ENCODE results near the gene ALOXE3.
"Not testable (repeated sequence)": the region's sequence is repeated elsewhere in the genome, so short reads cannot be mapped to it uniquely, and the experiment has no call there.

Gene ALOXE3

DNA sequence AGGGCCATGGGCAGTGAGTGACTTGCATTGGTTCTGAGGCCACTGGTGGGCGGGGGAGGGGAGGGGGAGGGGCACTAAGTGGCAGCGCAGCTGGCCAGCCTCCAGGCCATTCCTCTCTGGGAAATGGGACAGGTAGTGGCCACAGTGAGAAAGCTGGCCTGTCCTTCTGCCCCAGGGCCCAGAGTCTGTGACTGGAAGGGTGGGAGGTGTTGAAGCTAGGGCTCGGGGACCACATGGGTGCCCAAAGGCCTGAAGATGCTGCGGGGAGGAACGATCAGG lies 30.4 kb downstream of the ALOXE3 start:
- DNase-seq: no peak

DNA sequence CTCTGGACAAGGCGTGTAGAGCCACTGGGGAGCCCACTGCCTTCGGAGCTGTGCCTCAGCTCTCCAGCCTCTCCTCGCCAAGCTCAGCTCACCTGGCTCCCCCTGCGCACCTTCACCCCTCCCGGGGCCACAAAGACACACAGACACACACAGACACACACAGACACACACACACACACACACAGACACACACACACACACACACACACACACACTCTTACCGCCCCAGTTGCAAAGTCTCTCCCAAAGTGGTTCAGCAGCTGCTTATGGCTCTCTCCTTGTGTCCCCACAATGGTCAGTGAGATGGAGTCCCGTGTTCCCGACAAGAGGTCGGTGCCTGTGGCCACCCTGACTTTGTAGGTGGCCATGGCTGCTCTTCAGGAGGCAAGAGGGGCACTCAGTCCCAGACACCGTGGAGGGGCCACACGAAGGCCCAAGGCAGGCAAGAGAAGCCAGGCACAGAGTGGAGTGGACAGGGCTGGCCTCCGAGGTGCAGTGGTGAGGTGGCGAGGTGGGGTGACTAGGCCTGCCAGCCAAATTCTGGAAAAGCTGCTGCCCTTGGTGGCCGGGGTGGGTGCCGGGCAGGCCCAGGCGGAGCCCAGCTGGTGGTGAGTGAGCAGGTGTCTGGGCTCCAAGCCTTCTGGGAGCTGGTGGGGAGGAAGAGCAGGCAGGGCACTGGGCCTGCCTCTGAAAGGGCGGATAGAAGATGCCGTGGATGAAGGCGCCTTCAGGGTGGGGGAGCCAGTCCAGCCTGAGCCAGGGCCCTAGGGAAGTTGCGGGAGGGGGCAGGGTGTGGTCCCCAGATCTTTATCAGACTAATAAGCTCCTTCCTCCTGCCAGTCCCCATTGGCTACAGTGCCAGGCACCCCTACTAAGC lies 31.0 kb downstream of the ALOXE3 start, which contains the start of gene ALOX12B:
Gene ALOX12B (minus strand): TSS at position 642 of the 877 bp plus-strand sequence. CDS start 274 bp downstream, at position 368.
- no peak for DNase-seq

DNA sequence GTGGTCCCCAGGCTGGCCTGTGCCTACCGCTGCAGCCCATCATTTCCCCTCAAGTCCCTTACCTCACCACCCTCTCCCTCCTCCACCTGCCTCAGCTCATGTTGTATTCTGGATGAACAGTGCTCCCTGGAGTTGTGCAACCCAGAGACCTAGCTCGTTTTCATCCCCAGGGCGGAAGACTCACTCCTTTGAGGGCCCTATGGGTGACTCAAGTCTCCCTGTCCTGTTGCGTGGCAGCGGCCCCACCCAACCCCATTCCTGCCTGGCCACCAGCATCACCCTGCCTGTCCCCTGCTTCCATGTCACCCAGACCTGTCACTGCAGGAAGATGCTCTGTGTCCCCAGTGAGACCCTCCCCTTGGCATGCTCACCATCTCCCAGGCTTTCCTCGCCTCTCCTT lies 34.1 kb downstream of the ALOXE3 start:
- no peak for DNase-seq

DNA sequence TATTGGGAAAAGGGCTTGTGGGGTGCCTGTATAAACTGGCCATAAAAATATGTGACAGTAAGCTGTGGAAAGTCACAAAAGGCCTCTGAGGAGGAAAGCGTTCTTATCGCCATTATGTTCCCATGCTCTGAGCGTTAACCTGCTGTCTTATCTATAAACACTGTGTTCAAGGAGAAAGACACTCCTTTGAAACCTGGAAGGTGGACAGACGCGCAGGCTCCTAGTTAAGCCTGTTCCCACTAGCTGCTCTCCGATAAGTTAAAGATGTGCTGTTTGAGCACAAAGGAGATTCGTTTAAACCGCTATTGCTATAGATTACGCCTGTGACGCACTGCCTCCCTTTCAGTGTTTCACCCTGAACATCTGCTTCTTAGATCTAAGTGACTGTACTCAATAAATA lies 36.0 kb downstream of the ALOXE3 start:
- DNase-seq: no peak

DNA sequence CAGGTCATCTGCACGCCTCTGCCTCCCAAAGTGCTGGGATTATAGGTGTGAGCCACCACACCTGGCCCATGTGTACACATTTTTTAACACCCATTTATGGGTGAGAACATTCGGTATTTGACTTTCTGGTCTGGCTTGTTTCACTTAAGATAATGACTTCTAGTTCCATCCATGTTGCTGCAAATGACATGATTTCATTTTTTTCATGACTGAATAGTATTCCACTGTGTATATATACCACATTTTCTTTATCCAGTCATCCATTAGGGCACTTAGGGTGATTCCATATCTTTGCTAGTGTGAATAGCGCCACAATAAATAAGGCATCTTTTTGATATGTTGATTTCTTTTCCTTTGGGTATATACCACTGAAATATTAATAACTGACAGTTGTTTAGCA lies 36.4 kb downstream of the ALOXE3 start:
- no peak for DNase-seq

DNA sequence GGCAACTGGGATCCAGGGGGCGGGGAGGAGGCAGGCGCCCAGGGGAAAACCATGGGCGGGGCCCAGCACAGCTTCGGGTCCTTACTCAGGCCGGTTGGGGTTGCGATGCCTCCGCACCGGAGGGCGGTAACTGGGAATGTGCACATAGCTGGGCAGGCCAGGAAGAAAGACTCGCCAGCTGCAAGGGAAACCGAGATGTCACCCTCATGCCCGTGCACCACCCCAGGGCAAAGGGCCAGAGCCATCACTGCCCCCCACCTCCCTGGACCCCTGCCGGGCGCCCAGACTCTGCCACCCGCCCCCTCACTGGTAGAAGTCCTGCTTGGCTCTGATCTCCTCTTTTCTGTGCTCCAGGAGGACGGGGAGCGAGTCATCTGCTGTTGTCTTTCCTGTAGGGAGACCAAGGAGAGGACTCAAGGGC lies 37.5 kb downstream of the ALOXE3 start:
- DNase-seq: no peak

DNA sequence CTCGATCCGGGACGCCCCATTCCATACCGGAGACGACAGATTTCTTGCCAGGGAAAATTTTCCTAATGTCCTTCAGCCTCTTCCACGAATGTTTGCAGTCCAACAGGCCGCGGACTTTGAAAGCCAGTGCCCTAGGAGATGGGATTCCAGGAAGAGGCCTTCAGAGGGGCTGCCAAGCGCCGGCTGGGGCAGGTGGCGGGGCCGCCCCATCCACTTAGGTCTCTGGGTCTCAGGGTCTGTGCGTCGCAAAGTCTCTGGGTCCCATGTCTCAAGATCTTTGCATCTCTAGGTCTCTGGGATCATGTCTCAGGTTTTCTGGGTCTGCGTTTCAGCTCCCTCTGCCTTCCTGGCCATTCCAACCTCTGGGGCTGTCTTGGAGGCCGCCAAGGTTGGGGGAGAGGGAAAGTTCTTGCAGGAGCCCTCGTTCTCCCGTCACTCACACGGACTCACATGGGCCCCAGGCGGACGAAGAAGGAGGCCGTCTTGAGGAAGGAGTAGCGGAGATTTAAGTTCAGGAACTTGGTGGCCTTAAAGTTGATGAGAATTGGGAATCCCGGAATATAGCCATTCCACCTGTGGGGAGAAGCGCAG lies 38.0 kb downstream of the ALOXE3 start:
- no peak for DNase-seq

DNA sequence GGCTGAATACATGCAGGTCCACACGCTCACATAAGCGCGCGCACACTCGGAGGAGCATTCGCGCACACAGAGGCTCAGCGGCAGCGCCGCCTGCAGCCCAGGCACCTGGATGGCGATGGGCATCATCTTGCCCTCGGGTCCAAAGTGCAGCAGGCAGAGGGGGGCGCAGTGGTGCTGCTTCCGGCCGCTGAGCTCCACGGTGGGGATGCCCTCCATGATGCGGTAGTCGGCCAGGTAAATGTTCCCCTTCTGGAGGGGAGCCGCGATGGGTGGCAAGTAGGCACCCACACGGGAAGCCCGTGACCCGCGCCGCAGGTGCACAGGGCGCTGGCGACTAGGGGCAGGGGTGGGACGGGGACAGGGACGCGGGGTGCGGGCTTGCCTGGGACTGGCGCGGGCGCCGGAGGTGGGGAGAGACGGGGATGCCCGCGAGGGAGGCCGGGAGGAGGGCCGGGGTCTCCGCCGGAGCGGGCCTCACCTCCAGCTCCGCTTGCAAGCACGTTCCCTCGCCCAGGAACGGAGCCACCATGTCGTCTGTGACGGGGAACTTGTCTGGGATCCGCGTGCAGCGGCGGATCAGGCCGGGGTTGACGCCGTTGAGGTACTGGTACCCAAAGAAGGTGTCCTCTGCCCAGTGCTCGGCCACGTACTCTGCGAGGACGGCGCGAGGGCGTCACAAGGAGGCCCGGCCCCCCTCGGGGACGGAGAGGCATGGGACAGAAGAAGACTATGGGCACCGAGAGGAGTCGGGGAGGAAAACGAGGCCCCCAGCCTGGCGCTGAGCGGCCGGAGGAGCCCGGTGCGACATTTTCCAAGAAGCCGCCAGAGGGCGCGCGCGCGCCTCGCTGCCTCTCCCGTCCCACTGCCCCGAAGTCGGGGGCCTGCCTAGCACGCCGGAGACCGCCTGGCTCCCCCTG lies 38.8 kb downstream of the ALOXE3 start:
- DNase-seq: peak; percentile 78

DNA sequence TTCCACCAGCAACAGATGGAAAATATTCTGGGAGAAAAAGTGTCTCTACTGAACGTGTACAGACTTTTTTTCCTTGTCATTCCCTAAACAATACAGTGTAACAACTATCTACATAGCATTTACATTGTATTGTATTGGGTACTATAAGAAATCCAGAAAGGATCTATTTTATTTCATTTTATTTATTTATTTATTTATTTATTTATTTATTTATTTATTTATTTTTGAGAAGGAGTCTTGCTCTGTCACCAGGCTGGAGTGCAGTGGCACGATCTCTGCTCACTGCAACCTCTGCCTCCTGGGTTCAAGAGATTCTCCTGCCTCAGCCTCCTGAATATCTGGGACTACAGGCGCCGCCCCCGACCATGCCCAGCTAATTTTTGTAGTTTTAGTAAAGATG lies 40.4 kb downstream of the ALOXE3 start:
- DNase-seq: not testable (repeated sequence)

DNA sequence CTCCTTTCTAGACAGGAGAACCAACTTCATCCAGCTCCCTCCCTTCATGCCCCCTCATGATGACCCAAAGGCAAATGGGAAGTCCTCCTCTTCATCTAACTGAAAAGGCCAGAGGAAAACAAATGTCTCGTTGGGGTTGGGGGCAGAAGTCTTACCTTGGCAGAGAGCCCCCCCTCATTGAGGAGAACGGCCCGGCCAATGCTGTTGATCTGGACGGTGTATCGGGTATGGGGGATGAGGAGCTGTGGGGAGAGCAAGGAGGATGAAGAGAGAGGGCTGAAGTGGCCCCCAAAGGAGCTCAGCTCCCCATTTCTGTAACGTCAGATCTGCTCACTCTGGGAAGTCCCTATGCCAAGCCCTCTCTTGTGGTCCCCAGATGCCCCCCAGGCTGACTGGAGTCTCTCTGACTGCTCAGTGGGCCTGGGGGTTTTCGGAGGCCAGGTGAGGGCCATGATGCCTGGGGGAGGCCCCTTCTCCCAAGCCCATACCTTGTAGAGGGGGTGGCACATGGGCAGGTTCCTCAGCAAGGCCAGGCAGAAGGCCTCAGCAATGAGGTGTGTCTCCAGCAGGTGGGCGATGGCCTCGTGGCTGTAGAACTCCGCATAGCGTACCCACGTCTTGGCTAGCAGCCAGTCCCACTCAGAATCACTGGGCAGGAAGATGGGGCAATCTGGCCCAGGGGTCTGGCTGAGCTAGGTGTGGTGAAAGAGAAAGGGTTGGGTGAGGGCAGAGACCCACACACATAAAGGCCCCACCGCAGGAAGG lies 41.6 kb downstream of the ALOXE3 start:
- DNase-seq: no peak

DNA sequence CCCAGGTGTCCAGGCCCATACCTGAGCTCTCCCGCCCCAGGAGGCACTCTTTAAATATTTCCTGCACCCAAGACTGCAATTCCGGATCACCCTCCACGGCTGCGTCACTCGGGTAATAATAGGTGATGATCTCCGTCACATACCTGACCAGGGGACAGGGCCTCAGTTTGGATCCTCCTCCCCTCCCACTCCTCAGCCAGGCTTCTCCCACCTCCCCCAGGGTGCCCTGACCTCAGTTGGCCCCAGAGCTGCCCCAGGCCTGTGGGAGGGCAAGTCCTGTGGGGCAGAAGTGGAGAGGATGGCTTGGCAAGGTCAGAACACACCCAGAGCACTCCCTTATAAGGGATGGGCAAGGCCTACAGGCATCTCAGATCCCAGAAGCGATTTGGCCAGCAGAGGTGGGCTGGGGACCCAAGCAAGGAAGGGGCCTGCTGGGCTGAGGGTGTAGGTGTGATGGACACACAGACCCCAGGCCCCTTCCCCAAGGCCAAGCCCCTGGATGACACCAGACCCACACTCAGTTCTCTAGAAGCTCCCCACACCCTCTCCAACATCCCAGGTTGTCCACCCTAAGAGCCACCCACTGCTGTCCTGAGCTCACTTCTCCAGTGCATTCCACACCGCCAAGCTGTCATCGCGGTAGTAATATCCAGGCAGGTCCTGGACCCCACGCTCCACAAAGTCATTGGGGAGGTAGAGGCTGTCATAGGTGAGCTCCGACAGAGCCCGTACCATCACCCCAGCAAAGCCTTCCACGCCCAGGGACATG lies 42.6 kb downstream of the ALOXE3 start:
- DNase-seq: no peak

DNA sequence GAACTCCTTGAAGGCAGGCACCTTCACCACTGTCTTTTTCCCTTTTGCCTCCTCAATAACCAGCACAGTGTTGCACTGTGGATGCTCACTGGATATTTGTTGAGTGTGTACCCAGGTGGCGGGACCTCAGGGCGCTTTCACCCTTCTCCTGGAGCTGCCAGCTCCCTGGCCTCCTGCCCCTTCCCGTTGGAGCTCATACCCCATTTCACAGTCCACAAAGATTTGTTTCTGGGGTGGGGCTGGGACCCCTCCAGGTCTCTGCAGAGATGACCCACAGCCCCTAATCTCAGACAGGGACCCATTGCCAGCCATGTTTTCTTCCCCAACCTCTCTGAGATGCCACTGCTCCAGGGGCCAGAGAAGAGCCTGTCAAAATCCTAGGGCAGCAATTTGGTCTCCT lies 43.2 kb downstream of the ALOXE3 start:
- DNase-seq: no peak

DNA sequence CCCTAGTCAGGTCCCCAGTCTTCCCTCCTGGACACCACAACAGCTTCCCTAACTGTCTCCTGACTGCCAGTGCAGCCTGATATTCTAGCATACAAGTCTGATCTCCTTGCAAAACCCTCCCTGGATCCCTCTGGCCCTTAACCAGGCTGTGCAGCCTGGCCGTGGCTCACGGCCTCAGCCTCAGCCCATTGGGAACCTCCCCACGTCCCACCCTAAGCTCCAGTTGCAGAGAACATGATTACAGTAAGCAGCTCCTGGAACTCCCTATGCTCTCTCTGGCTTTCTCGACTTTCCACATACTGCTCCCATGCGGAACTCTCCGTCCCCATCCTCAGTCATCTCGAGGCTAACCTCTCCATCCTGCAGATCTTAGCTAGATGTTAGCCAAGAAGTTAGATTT lies 43.8 kb downstream of the ALOXE3 start:
- no peak for DNase-seq

DNA sequence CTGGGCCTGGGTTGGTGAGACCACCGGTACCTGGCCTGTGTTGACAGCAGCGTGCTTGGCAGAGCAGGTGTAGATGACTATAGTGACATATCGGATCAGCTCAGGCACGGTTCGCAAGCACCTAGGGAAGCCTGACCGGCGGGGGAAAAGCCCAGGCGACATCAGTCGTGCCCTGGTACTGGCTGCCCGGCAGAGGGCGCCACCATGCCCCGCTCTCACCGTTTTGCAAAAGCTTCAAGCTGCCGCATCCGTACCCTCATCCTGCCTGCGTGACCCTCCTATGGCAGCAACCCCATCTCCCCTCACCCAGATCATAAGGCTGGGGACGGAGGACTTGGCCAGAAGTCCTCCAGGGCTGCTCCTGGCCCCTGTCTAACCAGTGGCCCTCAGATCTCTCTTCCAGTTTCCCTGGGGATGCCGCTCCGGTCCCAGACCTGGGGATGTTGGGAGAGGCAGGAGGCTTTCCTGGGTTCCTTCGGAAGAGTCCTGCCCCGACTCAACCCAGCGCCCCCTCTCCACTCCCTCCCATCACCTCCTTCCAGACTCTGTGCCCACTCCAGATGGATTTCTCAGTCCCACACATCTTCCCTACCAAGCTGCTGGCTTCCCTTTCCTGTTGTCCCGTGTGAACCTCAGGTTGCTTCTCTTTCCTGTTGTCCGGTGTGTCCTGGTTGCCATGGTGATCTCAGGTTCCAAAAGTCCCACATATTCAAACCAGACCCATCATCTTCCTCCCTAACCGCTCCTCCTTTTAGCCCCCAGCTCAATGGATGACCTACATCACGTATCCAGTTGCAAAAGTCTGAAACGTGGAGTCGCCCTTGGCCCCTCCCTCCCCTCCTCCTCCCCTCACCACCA lies 44.5 kb downstream of the ALOXE3 start:
- DNase-seq: peak; percentile 81

DNA sequence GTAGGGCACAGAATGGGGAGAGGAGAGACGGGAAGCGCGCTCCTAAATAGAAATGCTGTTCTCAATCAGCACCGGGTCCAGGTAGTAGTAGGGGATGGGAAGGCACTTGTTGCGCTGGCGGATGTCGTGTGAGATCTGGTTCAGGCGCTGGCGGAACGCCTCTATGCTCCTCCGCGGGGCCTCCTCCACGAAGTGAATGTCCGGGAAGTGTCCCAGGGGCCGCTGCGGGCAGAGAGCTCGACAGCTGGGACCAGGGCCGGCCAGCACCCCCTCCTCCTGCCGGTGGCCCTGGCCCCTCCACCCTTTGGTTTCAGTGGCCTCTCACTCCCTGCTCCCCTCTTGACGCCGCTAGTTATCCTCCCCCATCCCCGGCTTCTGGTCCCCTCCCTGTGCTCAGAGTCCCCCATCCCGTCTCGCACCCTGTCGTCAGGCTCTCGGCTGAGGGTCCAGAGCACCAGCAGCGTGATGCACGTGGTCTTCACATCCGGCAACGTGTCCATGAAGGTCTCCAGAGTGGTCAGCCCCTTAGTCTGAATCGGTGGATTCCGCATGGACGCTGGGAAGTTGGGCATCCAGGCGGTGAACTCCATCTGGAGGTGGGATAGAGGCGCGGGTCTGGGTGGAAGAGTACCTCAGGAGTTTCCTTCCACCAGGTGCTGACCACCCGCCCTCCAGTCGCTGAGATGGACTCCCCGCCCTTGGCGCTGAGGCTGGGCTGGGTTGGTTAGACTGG lies 45.4 kb downstream of the ALOXE3 start:
- DNase-seq: peak; percentile 11

DNA sequence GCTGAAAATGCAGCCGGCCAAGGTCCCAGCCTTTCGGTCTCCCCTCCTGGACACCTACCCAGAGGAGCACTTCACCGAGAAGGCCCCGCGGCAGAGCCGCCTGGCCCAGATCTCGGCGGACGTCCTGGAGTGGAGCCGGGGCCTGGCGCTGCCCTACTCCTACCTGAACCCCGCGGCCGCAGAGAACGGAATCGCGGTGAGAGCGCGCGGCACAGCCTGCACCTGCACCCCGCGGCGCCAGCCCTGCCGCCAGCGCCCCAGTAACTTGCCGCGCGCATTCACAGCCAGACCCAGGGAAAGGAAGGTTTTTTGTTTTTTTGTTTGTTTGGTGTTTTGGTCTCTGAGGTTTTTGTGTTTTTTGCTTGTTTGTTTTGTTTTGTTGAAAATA lies 46.0 kb downstream of the ALOXE3 start:
- DNase-seq: no peak

DNA sequence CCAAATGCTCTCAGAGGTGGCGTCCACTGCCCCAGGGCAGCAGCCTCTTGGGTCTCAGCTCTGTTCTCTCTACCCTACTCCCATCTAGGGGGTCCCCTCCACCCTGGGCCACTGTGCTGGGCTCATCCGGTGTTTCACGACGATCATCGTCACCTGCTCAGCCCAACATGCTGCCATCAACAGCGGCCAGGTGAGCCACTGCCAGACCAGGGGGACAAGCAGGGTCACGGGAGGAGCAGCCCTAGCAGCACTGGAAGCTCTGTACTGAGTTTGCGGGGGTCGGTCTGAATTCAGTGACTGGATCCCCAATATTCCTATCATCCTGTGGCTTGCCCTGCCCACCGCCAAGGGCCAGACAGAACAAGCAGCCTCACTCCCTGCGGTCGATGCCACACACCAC lies 46.8 kb downstream of the ALOXE3 start:
- DNase-seq: no peak

DNA sequence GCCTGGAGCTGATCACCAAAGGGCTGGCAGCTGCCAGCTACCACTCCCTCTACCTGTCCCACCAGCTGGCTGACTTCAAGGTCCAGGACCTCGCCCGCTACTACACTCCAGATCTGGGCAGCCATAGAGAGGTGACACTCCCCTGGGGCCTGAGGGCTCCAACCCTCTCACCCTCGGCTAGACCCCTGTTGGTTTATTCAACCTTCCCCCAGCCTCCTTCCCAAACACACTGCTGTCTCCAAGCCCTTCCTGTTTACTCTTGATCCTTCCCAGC lies 48.8 kb downstream of the ALOXE3 start:
- DNase-seq: no peak

DNA sequence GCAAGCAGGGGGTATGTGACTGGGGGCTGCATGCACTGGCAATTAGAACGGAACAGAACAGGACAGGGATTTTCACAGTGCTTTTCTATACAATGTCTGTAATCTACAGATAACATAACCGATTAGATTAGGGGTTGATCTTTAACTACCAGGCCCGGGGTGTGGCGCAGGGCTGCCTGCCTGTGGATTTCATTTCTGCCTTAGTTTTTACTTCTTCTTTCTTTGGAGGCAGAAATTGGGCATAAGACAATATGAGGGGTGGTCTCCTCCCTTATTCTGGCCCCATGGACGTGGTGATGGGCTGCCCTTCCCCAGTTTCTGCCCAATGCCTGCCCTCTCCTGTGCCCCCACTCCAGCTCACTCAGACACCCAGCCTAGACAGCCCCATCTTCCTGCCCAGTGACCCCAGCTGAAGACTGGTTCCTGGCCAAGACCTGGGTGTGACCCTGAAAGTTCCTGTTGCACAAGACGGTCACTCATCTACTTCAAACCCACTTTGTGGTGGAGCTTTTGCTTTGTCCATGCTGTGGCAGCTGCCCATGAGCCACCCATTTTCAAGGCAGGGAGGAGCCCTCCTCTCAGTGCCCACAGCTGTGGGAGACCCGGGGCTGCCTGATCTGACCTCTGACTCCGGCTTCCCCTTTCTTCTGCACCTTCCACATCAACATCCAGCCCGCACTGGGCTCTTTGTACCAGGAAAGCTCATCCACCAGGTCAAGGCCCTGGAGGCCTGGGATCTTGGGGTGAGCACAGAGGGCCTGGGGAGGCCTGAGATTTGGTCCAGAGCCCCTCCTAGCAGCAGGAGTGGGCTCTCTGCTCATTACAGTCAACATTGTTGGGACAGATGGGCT lies 49.4 kb downstream of the ALOXE3 start:
- DNase-seq: no peak

DNA sequence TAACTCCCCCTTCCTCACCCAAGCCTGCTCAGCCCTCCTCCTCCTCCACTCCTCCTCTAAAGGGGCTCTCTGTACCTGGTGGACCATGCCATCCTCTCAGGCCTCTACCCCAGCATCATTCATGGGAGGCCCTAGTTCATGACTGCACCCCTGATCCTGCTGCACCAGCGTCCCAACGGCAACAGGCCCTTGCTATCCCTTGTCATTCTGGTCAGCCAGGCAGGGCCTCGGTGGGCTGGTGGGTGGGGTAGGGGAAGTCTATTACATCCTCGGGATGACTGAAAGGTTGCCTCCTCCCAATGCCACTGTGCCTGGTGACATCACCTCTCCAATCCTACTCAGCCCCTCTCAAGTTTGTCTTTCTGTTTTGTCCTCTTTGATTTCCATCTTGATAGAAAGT lies 50.5 kb downstream of the ALOXE3 start:
- DNase-seq: no peak
